GM12873 (cell line): ENCODE data around the gene UBASH3A.
A peak's percentile ranks its signal among the peaks of the same experiment; 100 is the strongest.

Source experiments
- TF ChIP-seq, protein P1 (sequence below): IDR thresholded peaks from 2 replicates; pipeline ENCODE4 v1.5.1; 2012; ENCODE audit warnings: low read depth, mild to moderate bottlenecking, moderate library complexity, low read length, control low read depth; ENCODE audit not compliant: insufficient read depth; ENCODE audit errors: missing control alignments

Gene UBASH3A

DNA sequence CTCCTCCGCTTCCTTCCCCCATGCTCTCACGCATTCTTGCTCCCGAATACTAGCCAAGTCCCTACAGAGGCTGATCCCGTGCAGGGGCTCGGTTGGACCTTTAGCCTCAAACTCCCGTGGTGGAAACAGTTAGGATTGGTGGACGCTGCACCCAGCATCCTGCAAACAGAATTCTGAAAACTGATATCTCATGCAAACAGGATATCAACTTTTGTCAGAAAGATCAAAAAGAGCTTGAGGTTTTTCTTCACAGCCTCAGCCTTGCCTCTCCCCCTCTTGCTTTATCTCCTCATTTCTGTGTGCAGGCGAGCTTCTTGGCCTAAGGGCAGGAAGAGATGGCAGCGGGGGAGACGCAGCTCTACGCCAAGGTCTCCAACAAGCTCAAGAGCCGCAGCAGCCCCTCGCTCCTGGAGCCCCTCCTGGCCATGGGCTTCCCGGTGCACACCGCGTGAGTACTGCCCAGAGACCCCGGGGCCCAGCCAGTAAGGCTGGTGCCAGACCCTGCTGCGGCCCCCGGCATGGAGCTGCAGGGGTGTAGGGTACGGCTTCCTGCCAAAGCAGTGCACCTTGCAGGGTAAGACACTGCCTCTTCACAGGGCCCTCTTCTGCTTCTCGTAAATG is at the start of gene UBASH3A:
TSS of gene UBASH3A (plus strand) at position 292 of the 621 bp plus-strand sequence. CDS start at position 336, 44 bp downstream.
- TF ChIP-seq, protein P1, sequence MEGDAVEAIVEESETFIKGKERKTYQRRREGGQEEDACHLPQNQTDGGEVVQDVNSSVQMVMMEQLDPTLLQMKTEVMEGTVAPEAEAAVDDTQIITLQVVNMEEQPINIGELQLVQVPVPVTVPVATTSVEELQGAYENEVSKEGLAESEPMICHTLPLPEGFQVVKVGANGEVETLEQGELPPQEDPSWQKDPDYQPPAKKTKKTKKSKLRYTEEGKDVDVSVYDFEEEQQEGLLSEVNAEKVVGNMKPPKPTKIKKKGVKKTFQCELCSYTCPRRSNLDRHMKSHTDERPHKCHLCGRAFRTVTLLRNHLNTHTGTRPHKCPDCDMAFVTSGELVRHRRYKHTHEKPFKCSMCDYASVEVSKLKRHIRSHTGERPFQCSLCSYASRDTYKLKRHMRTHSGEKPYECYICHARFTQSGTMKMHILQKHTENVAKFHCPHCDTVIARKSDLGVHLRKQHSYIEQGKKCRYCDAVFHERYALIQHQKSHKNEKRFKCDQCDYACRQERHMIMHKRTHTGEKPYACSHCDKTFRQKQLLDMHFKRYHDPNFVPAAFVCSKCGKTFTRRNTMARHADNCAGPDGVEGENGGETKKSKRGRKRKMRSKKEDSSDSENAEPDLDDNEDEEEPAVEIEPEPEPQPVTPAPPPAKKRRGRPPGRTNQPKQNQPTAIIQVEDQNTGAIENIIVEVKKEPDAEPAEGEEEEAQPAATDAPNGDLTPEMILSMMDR: no peak

DNA sequence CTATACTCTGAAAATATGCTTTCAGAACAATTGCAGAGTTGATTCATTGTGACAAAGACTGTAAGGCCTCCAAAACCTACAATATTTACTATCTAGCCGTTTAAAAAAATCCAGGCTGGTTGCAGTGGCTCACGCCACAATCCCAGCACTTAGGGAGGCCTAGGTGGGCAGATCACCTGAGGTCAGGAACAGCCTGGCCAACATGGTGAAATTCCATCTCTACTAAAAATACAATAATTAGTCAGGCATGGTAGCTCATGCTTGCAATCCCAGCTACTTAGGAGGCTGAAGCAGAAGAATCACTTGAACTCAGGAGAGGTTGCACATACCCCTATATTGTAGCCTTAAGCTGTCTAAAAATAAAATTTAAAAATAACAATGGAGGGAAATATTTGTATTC is 47.7 kb upstream of the UBASH3A start:
- TF ChIP-seq, protein P1: no peak

DNA sequence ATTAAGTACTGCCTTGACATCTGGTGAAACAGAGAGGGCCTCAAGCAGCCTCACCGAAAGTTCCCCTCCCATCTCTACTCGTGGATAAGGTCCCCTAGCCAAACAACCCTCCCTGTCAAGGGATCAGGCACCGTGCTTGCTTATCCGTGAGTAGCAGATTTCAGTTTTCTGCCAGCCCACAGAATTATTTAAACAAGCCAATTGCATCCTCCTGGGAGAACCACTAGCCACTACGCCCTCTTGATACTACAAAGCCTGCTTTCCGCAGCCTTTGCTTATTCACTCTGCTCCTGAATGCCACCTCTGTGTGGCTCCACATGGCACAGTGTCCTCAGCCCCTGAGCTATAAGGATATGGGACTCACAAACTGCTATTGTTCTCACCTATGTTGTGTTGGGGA is 47.1 kb upstream of the UBASH3A start:
- TF ChIP-seq, protein P1: no peak

- TF ChIP-seq, protein P1: no peak
These were observed 46.4 kb upstream of the UBASH3A start for GRCh38 chr21:42357307-42357706.

DNA sequence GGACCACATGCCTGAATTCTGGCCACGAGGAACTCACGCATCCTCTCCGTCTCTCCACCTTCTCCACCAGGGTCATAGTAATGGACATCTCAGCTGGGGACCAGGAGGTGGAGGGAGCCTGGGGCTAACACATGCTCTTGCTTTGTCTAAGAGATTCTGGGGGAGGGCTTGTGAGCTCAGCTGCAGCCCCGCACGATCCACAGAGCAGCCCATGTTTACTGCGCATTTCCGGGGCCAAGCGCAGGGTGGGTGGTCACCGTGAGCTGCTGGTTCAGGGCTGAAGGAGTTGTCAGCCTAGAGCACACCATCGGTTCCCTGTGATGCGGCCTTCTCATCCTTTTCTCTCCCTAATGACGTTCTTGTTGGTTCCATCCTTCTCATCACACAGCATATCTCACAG is 45.4 kb upstream of the UBASH3A start:
- TF ChIP-seq, protein P1: no peak

DNA sequence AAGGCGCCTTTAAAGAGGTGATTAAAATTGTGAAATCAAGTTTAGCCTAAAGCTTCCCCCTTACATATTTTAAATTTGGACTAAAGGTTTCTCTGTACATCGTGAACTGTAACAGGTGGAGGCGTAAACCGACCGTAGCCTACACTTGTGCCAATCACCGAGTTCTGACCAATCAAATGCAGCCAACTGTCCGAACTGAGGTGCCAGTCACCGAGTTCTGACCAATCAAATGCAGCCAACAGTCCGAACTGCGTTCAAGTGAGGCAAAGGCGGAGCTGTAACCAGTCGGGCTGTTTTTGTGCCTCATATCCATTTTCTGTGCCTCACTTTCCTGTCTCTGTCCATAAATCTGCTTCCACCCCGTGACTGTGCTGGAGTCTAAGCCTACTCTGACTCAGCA is 44.8 kb upstream of the UBASH3A start:
- TF ChIP-seq, protein P1: no peak

DNA sequence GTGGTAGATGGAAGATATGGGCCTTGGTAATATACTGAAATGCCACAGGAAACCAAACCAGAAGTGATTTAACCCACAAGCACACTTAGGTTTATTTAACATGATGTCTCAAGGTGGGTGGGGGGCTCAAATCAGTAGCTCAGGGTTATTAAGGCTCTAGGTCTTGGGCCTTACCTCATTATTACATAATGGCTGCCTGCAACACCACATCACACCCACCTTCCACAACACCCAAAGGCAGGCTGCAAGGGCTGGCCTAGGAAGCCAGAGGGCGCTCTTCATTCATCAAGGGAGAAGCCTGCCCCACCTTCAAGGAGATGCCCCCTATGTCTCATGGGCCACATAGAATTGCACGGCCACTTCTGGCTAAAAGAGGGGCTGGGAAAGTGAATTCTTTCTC is 43.4 kb upstream of the UBASH3A start:
- TF ChIP-seq, protein P1: peak; percentile 34
